H9 (cell line): ENCODE data around the gene HTR1B. TPM values are rescaled to one million over a fixed set of nuclear protein-coding genes. Genes with fewer than 3 reads are reported as not detected.

Experiments used
- DNase-seq: peaks from one replicate; pipeline ENCODE4 v3.0.0-alpha.2; 2017
- H2AFZ ChIP-seq: one replicate; pipeline ENCODE4 v1.6.1; 2013; ENCODE audit warnings: mild to moderate bottlenecking, low read length, control low read depth, moderate library complexity
- H2AK5ac ChIP-seq: 2 replicates; pipeline ENCODE4 v1.6.1; 2013; ENCODE audit warnings: low read length, control low read depth, mixed read lengths; ENCODE audit not compliant: insufficient read length
- H2BK120ac ChIP-seq: one replicate; pipeline ENCODE4 v1.6.1; 2013; ENCODE audit warnings: low read depth, mild to moderate bottlenecking, low read length, control low read depth, inconsistent platforms; ENCODE audit not compliant: poor library complexity, severe bottlenecking
- H2BK12ac ChIP-seq: 2 replicates; pipeline ENCODE4 v1.6.1; 2013; ENCODE audit warnings: low read length, control low read depth, mixed read lengths, low read depth; ENCODE audit not compliant: insufficient read length
- H2BK15ac ChIP-seq: 2 replicates; pipeline ENCODE4 v1.6.1; 2013; ENCODE audit warnings: low read depth, low read length, control low read depth
- H2BK20ac ChIP-seq: one replicate; pipeline ENCODE4 v1.6.1; 2013; ENCODE audit warnings: low read depth, mild to moderate bottlenecking, low read length, control low read depth, inconsistent platforms; ENCODE audit not compliant: poor library complexity, severe bottlenecking
- H2BK5ac ChIP-seq: 2 replicates; pipeline ENCODE4 v1.6.1; 2013; ENCODE audit warnings: low read length, control low read depth, mixed read lengths; ENCODE audit not compliant: insufficient read length
- H3K14ac ChIP-seq: 2 replicates; pipeline ENCODE4 v1.6.1; 2013; ENCODE audit warnings: low read length, control low read depth; ENCODE audit not compliant: insufficient read depth
- H3K18ac ChIP-seq: 2 replicates; pipeline ENCODE4 v1.6.1; 2013; ENCODE audit warnings: low read depth, mild to moderate bottlenecking, mixed read lengths, low read length, control low read depth; ENCODE audit not compliant: insufficient read length
- H3K23ac ChIP-seq: 2 replicates; pipeline ENCODE4 v1.6.1; 2013; ENCODE audit warnings: low read length, control low read depth, mixed read lengths, low read depth; ENCODE audit not compliant: insufficient read length
- H3K23me2 ChIP-seq: 2 replicates; pipeline ENCODE4 v1.6.1; 2013; ENCODE audit warnings: low read depth, mild to moderate bottlenecking, mixed read lengths, low read length, control low read depth; ENCODE audit not compliant: insufficient read length, poor library complexity, severe bottlenecking
- H3K27ac ChIP-seq: 2 replicates; pipeline ENCODE4 v1.5.1; 2013; ENCODE audit warnings: low read length, control low read depth, mixed read lengths, low read depth; ENCODE audit not compliant: insufficient read length
- H3K27me3 ChIP-seq: 2 replicates; pipeline ENCODE4 v1.6.1; 2013; ENCODE audit warnings: low read length, control low read depth, inconsistent platforms; ENCODE audit not compliant: insufficient read depth
- H3K4ac ChIP-seq: 2 replicates; pipeline ENCODE4 v1.6.1; 2013; ENCODE audit warnings: low read depth, mild to moderate bottlenecking, control low read depth, inconsistent platforms, low read length, moderate library complexity
- H3K4me1 ChIP-seq: 2 replicates; pipeline ENCODE4 v1.6.1; 2013; ENCODE audit warnings: low read length, control low read depth, inconsistent platforms; ENCODE audit not compliant: insufficient read depth
- H3K4me2 ChIP-seq: 2 replicates; pipeline ENCODE4 v1.6.1; 2013; ENCODE audit warnings: low read length, control low read depth, mixed read lengths; ENCODE audit not compliant: insufficient read length, insufficient read depth
- H3K56ac ChIP-seq: 2 replicates; pipeline ENCODE4 v1.6.1; 2013; ENCODE audit warnings: low read depth, mild to moderate bottlenecking, mixed read lengths, low read length, control low read depth; ENCODE audit not compliant: insufficient read length
- H3K79me1 ChIP-seq: 2 replicates; pipeline ENCODE4 v1.6.1; 2013; ENCODE audit warnings: low read depth, mild to moderate bottlenecking, moderate library complexity, low read length, control low read depth, inconsistent platforms; ENCODE audit not compliant: insufficient read depth, poor library complexity, severe bottlenecking
- H3K79me2 ChIP-seq: 2 replicates; pipeline ENCODE4 v1.6.1; 2013; ENCODE audit warnings: low read length, control low read depth, inconsistent platforms; ENCODE audit not compliant: insufficient read depth
- H3K9ac ChIP-seq: 2 replicates; pipeline ENCODE4 v1.6.1; 2013; ENCODE audit warnings: low read length, control low read depth, mixed read lengths; ENCODE audit not compliant: insufficient read length; ENCODE audit errors: extremely low read depth
- H3K9me3 ChIP-seq: one replicate; pipeline ENCODE4 v1.6.1; 2013; ENCODE audit warnings: low read depth, low read length, inconsistent platforms; ENCODE audit not compliant: control insufficient read depth
- H3T11ph ChIP-seq: one replicate; pipeline ENCODE4 v1.6.1; 2013; ENCODE audit warnings: mild to moderate bottlenecking, low read length, control low read depth, inconsistent platforms
- H4K20me1 ChIP-seq: one replicate; pipeline ENCODE4 v1.6.1; 2013; ENCODE audit not compliant: control insufficient read depth, insufficient read length, insufficient read depth
- H4K5ac ChIP-seq: 2 replicates; pipeline ENCODE4 v1.6.1; 2013; ENCODE audit warnings: low read depth, mild to moderate bottlenecking, mixed read lengths, low read length, control low read depth; ENCODE audit not compliant: insufficient read length
- H4K8ac ChIP-seq: replicated peaks from 2 replicates; pipeline ENCODE4 v1.6.1; 2013; ENCODE audit warnings: low read length, control low read depth, mixed read lengths, low read depth; ENCODE audit not compliant: insufficient read length
- H4K91ac ChIP-seq: 2 replicates; pipeline ENCODE4 v1.6.1; 2013; ENCODE audit warnings: low read depth, mild to moderate bottlenecking, moderate library complexity, mixed read lengths, low read length, control low read depth; ENCODE audit not compliant: insufficient read length
- H3K27ac Mint-ChIP-seq, 3 experiments: 2 replicates in 2 of 3; 3 replicates in 1 of 3; pipeline ENCODE4 v1.8.0; 2020 to 2021; ENCODE audit warnings: mixed read lengths in 3 of 3, mild to moderate bottlenecking in 1 of 3, moderate library complexity in 1 of 3
- H3K27me3 Mint-ChIP-seq: 2 replicates; pipeline ENCODE4 v1.8.0; 2021; ENCODE audit warnings: low read depth, mild to moderate bottlenecking, moderate library complexity, mixed read lengths
- H3K36me3 Mint-ChIP-seq, 3 experiments: 2 replicates in 2 of 3; 3 replicates in 1 of 3; pipeline ENCODE4 v1.8.0; 2020 to 2021; ENCODE audit warnings: low read depth in 3 of 3, mixed read lengths in 3 of 3; ENCODE audit not compliant: insufficient read depth in 1 of 3
- H3K4me1 Mint-ChIP-seq, 2 experiments: 2 replicates each; pipeline ENCODE4 v1.8.0; 2020; ENCODE audit warnings: mixed read lengths in 2 of 2
- H3K4me3 Mint-ChIP-seq, 2 experiments: 2 replicates in 1 of 2; 3 replicates in 1 of 2; pipeline ENCODE4 v1.8.0; 2020 to 2021; ENCODE audit warnings: mild to moderate bottlenecking in 2 of 2, mixed read lengths in 2 of 2, moderate library complexity in 1 of 2
- H3K9me3 Mint-ChIP-seq, 2 experiments: 2 replicates in 1 of 2; 3 replicates in 1 of 2; pipeline ENCODE4 v1.8.0; 2020; ENCODE audit warnings: mild to moderate bottlenecking in 2 of 2, mixed read lengths in 2 of 2, moderate library complexity in 1 of 2
- WGBS: extraction: QIAGEN DNeasy Blood & Tissue Kit; methylation state at CpG from one replicate; pipeline ENCODE4 v1.1.7; 2013; ENCODE audit warnings: missing lambda C conversion rate, low lambda C conversion rate, mixed read lengths; ENCODE audit not compliant: insufficient read length; ENCODE audit errors: extremely low coverage; 5-methylcytosine and 5-hydroxymethylcytosine counted together
- total RNA-seq: library from RNA; stranded (reverse); gene quantifications from 2 replicates; pipeline ENCODE4 v1.2.1, GENCODE V29; 2021
- TF ChIP-seq, protein P1 (sequence below): fragments of 200-600 bp; sonication (generic); conservative IDR thresholded peaks from 3 replicates; pipeline ENCODE4 v1.8.0; 2021; ENCODE audit warnings: antibody characterized with exemption, mild to moderate bottlenecking

The HTR1B gene
- total RNA-seq, 1 experiment from 2014 or later, result 0.83 TPM

DNA sequence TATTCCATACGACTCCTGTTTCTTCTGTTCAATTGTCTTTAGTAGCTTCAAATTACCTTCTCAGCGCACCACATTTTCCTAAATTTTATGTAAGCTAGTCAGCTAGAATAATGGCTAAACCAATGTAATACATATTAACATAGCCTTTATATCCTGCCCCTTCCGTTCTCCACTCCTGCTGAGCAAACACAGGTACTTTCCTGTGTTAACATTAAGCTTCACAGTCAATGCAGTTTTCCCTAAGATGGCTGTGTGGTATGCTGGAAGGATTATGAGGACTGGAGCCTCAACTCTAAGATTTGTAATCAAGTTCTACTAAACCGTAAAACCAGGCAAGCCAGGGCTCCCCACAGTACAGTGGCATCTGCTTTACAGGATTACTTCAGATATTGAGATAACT, 29.4 kb downstream of the HTR1B start:
- no peak overlapping the region for H2AK5ac ChIP-seq
- no peak overlapping the region for H4K5ac ChIP-seq
- H3K27me3 ChIP-seq, result no peaks in the 10 kb centered on the region
- no peak overlapping the region for H2BK15ac ChIP-seq
- H2BK120ac ChIP-seq, result no peak overlapping the region
- no peak overlapping the region for H3K56ac ChIP-seq
- H3K14ac ChIP-seq, result no peak overlapping the region
- H4K91ac ChIP-seq, result no peak overlapping the region
- Mint-ChIP-seq H3K27ac (no peak overlapping the region; a peak in 1 of 7 replicates), H3K36me3 (no peaks in the 10 kb centered on the region), H3K4me3 (no peak overlapping the region), H3K27me3 (no peaks in the 10 kb centered on the region), H3K4me1 (peaks cover 8% of the 10 kb centered on the region in 2 experiments), H3K9me3 (no peaks in the 10 kb centered on the region)
- no peaks in the 10 kb centered on the region for H3K23me2 ChIP-seq
- no peaks in the 10 kb centered on the region for H3K79me2 ChIP-seq
- no peak overlapping the region for H3K4me2 ChIP-seq
- no peak for DNase-seq
- H3K4me1 ChIP-seq, result no peaks in the 10 kb centered on the region; the same call in 1 of the 2 replicates
- no peak overlapping the region for H3K4ac ChIP-seq
- WGBS, result no CpG with 5 or more reads among the region's 4 CpGs
- H2BK20ac ChIP-seq, result no peak overlapping the region
- TF ChIP-seq, protein P1, sequence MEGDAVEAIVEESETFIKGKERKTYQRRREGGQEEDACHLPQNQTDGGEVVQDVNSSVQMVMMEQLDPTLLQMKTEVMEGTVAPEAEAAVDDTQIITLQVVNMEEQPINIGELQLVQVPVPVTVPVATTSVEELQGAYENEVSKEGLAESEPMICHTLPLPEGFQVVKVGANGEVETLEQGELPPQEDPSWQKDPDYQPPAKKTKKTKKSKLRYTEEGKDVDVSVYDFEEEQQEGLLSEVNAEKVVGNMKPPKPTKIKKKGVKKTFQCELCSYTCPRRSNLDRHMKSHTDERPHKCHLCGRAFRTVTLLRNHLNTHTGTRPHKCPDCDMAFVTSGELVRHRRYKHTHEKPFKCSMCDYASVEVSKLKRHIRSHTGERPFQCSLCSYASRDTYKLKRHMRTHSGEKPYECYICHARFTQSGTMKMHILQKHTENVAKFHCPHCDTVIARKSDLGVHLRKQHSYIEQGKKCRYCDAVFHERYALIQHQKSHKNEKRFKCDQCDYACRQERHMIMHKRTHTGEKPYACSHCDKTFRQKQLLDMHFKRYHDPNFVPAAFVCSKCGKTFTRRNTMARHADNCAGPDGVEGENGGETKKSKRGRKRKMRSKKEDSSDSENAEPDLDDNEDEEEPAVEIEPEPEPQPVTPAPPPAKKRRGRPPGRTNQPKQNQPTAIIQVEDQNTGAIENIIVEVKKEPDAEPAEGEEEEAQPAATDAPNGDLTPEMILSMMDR, result no peak
- no peak overlapping the region for H3K18ac ChIP-seq
- no peak overlapping the region for H3K27ac ChIP-seq
- no peaks in the 10 kb centered on the region for H3K9me3 ChIP-seq
- peak overlapping the region; percentile 96 for H2AFZ ChIP-seq
- H4K20me1 ChIP-seq, result no peaks in the 10 kb centered on the region
- H3K9ac ChIP-seq, result no peak overlapping the region
- no peaks in the 10 kb centered on the region for H3K79me1 ChIP-seq
- H2BK5ac ChIP-seq, result no peak overlapping the region
- no peak overlapping the region for H3K23ac ChIP-seq
- H4K8ac ChIP-seq, result no peak overlapping the region
- H3T11ph ChIP-seq, result no peak overlapping the region
- no peak overlapping the region for H2BK12ac ChIP-seq
